HG02623 (cell line): Measurements from ENCODE around the gene GABRA5.
"Not testable (repeated sequence)": the region's sequence is repeated elsewhere in the genome, so short reads cannot be mapped to it uniquely, and the experiment has no call there.

Source experiments
- ATAC-seq: cut with Tn5 transposase; IDR thresholded peaks from one replicate; pipeline ENCODE4 v1.9.1; 2021; ENCODE audit warnings: moderate library complexity; ENCODE audit not compliant: unreplicated experiment

Gene GABRA5

DNA sequence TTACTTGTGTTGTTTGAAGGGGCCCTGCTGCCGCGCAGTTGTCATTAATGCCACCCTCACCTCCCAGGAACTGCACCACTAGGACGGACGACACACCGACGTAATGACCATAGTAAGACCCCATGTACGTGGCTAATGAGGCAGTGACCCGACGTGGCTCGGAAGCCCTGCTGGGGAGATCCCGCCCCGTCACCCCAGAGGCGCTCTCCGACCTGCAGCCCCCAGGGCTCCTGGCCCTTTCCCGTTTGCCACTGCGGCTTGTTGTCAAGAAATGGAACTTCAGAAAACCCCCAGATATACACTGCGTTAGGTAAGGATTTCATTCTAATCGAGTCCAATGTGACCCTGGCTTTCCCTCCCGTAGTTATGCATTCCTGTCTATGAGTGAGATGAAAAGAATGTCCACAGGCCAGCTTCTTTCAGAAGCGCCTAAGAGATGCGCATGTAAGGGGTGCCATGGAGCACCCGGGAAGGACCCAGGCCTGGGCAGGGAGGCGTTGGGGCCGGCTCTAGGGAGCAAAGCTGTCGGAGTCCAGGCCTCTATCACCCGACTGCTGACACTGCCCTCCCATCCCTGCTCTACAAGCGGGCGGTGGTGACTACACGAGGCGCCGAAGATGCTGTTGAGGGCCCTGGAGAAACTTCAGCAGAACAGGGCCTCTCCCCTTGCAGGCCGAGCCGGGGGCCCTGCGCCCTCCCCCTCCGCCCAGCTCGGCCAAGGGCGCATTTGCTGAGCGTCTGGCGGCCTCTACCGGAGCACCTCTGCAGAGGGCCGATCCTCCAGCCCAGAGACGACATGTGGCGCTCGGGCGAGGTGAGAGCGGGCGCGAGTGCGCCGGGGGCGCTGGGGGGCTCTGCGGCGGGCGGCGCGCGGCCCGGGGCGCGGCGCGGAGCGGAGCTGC, at the start of gene GABRA5:
TSS of gene GABRA5 (plus strand) at position 765 of the 902 bp plus-strand sequence. CDS start 2,187 bp downstream, outside the sequence.
- no peak for ATAC-seq

- ATAC-seq = not testable (repeated sequence)
Measured at GRCh38 chr15:26831191-26831590, 35.7 kb upstream of the GABRA5 start.

DNA sequence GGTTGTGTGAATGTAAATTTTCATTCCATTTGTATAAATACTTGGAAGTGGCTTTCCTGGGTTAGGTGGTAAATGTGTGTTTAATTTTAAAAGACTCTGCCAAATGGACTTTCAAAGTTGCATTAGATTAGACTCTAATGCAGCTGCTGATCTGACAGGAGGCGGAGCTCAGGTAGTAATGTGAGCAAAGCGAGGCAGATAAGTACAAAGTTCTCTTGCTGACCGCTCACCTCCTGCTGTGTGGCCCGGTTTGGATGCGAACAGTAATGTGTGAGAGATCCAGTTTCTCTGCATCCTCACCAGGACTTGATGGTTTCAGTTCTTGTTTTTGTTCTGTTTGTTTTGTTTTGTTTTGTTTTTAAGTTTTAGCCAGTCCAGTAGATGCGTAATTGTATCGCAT, 34.9 kb upstream of the GABRA5 start:
- no peak for ATAC-seq

GRCh38 chr15:26838742-26839460, 28.0 kb upstream of the GABRA5 start:
- no peak for ATAC-seq

- no peak for ATAC-seq
Measured at GRCh38 chr15:26841514-26841913, 25.3 kb upstream of the GABRA5 start.

- ATAC-seq = no peak
Measured at GRCh38 chr15:26841941-26842340, 24.9 kb upstream of the GABRA5 start.

DNA sequence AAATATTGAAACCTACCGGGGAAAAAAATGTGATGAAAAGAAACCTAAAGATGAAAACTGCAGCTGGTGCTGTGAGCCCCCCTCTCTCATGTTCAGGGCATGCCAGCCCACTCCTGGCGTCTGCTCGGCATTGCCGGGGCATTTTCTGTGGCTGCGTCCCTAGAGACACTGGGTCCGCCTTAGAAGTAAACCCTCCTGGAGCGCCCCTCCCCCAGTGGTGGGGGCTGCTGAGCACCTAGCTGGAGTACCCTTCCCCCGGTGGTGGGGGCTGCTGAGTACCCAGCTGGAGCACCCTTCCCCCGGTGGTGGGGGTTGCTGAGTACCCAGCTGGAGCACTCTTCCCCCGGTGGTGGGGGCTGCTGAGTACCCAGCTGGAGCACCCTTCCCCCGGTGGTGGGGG, 24.5 kb upstream of the GABRA5 start:
- no peak for ATAC-seq

- ATAC-seq = no peak
Measured at GRCh38 chr15:26844901-26845300, 22.0 kb upstream of the GABRA5 start.

DNA sequence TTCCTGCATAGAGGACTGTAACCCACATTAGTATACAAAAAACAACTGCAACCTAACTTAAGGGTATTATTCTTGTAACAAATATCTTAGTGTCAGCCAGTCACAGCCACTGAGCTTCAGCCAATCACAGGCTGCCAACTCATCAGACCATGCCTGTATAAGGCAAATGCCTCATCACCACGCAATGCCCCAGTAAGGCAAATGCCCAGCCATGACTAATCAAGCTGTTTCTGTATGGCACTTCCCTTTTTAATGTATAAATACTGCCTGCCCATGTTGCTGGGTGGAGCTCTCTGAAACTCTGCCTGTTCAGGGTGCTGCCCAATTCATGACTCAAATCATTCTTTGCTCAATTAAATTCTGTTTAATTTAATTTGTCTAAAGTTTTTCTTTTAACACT, 18.4 kb upstream of the GABRA5 start:
- no peak for ATAC-seq

DNA sequence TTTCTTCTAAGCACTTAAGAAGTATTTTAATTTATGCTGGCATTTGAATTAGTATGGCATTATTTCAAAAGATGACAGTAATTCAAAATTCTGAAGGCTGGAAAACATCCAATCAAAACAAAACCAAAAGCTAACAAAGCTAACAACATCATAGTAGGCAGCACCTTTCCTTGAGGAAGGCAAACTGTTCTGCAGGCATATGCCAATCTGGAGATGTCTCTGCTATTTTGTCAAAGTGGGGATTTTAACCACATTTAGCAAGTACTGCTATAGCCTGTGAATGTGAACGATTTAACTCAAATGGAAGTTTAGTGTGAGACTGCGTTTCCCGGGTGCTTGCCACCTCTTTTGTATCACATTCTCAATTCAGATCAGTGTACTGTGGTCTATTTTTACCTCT, 16.7 kb upstream of the GABRA5 start:
- no peak for ATAC-seq

- ATAC-seq = no peak
Measured at GRCh38 chr15:26852980-26853379, 13.9 kb upstream of the GABRA5 start.

- no peak for ATAC-seq
Measured at GRCh38 chr15:26854435-26854834, 12.4 kb upstream of the GABRA5 start.

- no peak for ATAC-seq
Measured at GRCh38 chr15:26864664-26865191, 2.1 kb upstream of the GABRA5 start.

DNA sequence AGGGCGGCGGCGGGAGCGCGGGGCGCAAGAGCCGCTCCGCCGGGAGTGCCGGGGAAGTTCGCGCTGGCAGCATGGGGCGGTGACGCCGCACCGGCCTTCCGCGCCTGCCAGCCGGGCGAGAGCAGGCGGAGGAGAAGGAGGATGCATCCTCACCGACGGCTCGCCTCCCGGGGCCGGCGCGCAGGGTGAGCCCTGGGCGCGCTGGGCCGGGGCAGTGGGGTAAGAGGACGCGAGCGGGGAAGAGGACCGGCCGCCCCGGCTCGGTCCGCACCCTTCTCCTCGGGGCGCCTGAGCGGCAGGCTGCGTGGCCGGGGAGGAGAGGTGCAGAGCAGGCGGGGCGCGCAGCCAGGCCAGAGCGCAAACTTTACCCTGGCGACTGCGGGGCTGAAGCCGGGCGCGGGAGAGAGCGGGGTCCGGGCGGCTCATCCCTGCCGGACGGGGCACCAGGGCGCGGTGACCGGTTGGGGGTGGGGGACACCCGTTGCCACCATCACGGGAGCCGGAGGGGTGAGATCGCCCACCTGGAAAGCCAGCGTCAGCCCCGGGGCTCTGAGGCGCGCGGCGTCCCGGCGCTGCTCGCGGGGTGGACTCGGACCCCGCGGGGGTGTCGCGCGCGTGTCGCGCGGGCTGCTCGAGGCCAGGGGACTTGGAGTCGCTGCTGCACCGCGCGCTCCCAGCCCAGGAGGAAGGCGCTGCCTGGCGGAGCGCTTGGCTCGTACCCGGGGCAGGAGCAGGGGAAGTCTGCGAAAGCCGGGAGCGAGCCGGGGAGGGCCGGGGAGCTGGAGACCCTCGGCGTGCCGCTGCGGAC, 542 bp downstream of the GABRA5 start:
- ATAC-seq = no peak

- no peak for ATAC-seq
Measured at GRCh38 chr15:26868029-26868685, 1.3 kb downstream of the GABRA5 start.

DNA sequence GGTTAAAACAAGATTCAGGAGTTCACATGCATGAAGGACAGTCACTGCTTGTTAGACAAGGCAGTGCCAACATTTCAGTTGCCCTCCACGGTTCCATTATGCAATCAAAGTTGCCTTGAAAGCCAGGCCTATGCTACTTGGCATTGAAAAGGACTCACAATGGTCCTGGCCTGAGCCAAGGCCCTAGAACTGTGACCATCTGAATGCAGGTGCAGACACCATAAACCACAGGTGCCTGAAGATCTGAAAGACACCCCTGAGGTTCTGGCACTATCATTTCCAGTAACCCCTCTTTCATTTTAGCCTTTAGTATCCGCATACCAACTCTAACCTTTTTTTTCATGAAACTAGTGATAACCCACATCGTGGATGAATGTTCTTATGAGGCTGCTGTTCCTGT, 2.8 kb downstream of the GABRA5 start:
- no peak for ATAC-seq

GRCh38 chr15:26870346-26870745, 3.5 kb downstream of the GABRA5 start:
- ATAC-seq = no peak

- no peak for ATAC-seq
Measured at GRCh38 chr15:26872206-26872605, 5.3 kb downstream of the GABRA5 start.

DNA sequence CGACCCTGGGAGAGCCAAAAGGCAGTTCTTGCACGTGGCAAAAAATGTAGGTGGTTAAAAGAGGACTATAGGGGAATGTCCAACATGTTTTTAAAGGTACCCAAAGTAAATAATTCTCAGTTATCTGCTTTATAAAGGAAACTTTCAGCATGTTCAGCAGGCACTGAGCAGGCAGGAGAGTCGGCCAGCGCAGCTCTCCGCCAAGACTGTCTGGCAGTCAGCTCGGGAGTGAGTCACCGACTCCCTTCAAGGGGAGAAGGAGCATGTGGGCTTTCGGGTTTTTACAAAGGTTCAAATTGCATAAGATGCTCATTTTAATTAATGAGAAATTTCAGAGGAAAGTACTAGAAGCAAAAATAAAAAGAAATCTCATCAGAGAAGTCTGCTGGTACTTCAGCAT, 7.0 kb downstream of the GABRA5 start:
- ATAC-seq = no peak

- no peak for ATAC-seq
Measured at GRCh38 chr15:26874774-26875475, 8.1 kb downstream of the GABRA5 start.
